GM19468 (cell line): ENCODE measurements around the gene ATP2A3.

Experiments
- ATAC-seq: cut with Tn5 transposase; IDR thresholded peaks from one replicate; pipeline ENCODE4 v1.9.1; 2021; ENCODE audit warnings: mild to moderate bottlenecking, moderate library complexity, moderate number of reproducible peaks; ENCODE audit not compliant: unreplicated experiment; ENCODE audit errors: extremely low read depth

Gene ATP2A3

DNA sequence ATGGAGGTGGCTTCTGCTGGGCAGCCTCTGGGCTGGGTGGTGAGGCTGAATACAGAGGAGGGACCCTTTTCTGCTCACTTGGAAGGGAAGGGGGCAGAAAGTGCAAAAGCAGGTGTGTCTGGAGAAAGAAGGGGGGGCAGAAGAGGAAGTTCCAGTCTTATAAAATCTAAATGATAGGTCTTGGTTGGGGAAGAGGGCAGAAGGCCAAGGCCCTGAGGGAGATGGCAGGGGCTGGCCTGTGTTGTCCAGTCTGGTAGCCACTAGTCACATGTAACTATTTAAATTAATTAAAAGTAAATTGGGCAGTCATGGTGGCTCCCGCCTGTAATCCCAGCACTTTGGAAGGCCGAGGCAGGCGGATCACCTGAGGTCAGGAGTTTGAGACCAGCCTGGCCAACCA lies 68.9 kb downstream of the ATP2A3 start:
- no peak for ATAC-seq

DNA sequence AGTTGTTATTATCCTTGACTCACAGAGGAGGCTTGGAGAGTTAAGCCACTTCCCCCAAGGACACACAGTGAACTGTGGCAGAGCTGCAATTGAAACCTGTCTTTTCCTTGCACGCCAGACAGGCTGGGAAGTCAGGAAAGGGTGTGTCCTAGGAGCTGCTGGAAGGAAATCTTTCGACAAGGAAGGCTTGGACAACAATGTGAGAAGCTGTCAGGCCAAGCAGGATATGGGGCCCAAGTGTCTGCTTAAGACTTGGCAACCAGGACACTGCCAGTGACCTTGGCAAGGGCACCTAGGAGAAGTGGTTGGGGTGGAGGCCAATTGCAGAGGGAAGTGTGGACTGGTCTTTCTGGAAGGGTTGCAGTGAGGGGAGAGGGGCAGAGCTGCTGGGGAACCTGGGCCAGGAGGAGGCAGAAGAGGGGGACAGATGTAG lies 69.3 kb downstream of the ATP2A3 start:
- ATAC-seq = no peak

DNA sequence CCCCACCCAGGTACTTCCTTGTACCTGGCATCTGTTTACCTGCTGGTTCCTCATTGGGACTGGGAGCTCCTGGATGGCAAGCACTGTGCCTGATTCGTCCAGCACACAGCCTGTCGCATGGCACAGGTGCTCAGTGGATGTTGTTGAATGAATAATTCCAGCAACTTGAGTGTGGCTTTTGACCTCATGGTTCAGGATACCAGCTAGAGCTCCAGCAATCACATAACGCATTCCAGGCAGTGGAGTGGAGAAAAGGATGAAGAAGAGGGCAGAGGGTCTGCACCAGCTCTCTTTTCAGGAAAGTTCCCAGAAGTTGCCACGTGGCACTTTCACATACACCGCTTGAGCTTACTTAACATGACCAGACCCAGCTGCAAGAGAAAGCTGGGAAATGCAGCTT lies 70.0 kb downstream of the ATP2A3 start:
- ATAC-seq = no peak

DNA sequence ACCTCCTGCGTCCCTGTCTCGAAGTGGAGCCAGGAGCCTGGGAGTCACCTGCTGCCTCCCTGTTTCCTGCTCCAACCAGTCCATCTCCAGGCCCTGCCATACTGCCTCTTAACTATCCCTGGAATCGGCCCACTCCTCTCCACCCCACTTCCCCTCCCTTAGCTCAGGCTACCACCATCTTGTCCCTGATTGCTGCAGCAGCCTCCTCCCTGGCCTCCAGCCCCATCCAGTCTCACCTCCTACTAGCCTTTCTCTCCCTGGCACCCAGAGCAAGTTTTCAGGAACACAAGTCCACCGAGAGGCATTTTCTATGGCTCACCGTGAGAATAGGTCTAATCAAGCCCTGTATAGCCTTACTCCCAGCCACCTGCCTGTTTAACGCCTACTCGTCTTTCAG lies 70.5 kb downstream of the ATP2A3 start:
- no peak for ATAC-seq

DNA sequence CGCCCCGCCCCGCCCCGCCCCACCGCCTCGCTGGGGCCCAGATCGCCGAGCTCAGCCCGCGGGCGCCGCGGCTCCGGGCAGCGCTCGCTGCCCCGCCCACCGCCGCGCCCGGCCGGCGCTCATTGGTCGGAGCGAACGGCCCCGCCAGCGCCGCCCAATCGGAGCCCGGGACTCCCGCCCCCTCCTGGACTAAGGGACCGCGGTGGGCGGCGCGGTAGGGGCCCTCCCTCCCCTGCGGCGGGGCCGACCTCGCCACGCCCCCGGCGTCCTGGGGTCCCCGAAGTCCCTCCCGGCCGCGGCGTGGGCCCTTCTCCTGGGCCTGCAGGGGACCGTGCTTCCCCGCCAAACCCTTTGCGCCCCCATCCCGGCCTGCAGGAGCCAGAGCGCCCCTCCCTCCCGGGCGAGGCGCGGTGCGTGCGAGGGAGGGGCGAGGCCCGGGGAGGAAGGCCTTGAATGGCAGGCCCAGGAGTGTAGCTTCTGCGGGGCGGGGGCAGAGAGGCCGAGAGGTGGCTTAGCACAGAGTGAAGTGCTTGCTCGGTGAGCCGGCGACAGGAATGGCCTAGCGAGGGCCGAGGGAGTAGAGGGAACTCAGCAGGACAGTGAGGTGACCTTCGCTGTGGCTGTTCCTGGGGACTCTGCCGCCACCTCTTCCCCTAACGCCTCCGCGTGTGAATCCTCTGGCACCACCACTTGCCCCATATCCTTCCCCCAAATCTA lies 71.1 kb downstream of the ATP2A3 start, which contains the start of gene CAMKK1:
TSS of gene CAMKK1 (minus strand) at position 51 of the 717 bp plus-strand sequence. CDS start 7,366 bp downstream, outside the sequence.
- peak; percentile 80 for ATAC-seq

DNA sequence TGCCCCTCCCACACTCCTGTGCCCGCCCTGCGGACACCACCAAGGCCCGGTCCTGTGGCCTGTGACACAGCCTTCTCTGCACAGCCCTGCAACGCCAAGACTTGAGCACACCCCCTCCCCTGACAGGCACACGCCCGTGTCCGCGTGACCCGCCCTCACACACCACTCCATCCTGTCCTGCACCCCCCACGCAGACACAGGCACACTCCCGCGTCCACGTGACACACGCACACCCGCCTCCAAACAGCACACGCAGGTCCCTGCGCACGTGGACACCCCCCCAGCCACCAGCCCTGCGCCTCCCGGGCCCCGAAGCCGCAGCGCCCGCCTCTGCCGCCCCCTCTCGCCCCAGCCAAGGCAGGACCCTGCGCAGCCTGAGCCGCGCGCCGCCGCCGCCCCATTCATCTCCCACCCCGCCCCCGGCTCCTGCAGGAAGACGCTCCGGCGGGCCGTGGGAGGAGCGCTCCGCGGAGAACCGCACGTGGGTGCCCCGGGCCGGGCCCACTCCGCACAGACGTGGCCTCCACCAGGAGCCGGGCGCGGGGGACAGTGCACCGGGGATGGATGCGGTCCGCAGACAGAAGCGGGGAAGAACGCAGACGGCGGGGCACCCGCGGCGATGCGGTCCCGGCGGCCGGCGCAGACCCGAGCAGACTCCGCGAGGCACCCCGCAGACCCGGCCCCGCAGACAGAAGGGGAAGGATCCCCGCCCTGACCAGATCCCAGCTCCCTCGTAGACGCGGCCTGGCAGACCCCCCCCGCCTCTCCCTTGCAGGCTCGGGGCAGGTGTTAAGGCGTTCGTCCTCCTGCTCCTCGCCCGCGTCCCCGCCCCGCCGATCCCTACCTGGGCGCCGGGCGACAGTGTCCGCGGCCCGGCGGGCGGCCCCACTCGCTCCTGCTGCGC lies 71.9 kb downstream of the ATP2A3 start:
- ATAC-seq = no peak

DNA sequence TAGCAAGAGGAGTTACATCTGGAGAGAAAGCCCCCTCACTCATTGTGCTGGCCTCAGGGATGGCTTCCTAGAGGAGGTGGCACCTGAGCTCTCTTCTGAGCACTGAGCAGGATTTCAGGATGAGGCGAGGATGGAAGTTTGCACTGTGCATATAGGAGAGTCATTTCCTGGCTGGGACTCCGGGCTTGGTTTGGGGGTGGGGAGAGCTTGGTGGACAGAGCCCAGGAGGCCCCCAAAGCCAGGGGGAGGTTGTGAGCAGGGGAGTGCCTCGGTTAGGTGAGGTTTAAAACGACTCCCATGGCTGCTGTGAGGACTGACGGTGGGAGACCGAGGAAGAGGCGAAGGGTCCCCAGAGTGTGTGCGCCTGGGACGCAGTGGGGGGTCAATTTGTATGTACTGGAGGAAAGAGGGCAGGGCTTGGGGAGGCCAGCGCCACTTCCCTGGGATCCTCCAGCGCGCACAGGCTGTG lies 72.6 kb downstream of the ATP2A3 start:
- no peak for ATAC-seq

DNA sequence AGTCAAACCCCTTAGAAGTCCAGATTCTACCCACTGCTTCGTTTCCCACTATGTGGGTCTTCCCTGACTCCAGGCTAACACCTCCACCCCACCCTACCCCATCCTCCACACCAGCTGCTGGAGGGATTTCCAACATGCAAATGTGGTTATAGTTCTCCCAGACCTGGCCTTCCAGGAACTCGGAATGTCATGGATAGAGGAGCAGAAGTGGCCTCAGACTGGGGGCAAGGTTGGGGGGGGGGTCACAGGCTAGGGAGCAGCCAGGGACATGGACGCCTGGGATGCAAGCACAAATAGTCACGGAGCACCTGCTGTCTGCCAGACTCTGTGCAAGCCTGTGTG lies 73.4 kb downstream of the ATP2A3 start:
- no peak for ATAC-seq

DNA sequence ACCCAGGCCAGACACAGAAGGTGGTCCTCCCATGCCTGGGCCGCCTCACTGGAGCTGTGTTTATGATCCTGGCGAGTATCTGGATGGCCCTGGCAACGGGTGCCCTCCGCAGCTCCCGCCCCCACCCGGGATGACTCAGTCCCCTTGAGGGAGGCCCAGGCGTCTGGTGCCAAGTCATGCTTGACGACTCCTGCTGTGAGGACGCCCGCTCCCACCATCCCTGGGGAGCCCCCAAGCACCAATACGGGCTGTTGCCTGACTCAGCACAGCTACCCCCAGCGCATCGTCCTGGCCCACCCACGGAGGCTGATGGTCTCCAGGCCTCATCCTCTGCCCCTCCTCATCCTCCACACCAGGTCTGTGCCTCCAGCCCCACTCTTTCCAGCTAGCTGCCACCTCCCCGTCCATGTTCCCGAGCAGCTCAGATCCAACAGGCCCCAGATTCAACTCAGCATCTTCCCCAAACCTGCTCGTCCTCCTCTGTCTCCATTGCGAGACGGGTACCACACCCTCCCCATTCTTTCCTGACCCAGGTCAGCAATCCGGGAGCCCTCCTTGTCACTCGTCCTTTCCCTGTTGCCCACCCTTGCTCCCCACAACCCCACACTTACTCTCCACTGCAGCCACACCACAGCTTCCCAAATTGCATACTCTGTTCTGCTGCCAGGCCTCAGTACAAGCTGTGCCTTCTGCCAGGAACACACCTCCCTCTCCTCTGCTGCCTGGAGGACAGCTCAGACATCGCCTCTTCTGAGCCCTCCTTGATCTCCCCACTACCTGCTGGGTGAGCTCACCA lies 74.0 kb downstream of the ATP2A3 start:
- no peak for ATAC-seq

DNA sequence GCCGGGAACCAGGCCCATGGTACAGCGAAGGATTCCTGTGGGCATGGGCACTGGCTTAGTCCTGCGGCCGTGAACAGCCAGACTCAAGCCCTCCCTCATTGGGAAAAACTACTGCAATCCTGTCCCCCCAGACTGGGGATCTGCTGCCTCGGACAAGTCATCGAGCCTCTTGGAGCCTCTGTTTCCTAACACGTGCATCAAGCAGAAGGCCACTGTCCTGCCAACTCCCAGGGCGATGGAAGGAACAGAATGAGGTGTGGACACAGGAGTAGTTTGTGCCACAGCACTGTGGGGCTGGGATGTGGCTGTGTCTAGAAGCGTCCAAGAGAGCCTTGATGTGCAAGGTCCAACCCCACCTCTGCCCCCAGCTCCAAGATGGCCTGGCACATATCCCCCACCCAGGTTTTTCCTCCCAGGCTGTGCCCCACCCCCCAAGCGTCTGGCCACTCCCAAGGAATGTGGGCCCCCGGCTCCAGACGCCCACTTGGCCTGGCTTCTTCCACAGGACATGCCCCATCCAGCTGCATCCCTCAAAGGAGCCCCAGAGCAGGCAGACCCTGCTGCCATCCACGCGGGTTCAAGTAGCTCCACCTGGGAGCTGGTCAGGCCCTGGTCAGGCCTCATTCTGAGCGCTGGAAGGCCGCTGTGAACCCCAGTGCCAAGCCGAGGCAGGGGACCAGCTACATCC lies 74.8 kb downstream of the ATP2A3 start:
- ATAC-seq = no peak

DNA sequence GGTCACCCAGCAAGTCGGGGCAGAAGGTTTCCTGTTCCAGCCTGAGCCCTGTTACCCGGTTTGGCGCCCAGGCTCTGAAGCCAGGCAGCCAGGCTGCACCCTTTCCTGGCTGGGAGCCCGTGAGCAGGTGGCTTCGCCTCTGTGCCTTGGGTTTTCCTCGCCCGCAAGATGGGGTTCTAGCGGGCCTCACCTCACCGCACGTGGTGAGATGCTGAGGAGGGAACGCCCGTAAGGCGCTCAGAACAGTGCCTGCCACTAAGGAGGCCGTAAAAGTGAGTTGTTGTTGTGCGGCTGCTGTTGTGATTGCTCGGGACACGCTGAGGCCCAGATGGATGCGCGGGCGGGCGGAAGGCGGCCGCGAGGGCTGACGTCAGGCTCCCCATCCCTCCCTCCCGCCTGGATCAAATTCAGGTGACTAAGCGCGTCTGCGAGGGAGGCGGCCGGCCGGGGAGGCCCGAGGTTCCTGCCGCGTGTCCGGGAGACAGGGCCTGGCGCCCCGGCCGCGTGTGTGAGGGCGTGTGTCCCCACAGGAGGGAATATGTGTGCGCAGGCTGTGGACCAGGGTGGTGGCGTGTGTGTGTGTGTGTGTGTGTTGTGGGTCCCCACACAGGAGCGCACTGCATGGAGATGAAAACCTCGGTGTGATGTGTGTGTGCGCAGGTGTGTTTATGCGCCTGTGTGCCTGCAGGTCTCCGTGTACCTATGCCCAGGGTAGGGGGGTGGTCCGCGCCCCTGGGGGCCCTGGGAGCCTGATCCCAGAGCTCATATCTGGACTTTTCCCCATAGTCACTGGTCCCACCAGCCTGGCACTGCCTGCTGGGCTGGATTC lies 75.7 kb downstream of the ATP2A3 start:
- no peak for ATAC-seq

DNA sequence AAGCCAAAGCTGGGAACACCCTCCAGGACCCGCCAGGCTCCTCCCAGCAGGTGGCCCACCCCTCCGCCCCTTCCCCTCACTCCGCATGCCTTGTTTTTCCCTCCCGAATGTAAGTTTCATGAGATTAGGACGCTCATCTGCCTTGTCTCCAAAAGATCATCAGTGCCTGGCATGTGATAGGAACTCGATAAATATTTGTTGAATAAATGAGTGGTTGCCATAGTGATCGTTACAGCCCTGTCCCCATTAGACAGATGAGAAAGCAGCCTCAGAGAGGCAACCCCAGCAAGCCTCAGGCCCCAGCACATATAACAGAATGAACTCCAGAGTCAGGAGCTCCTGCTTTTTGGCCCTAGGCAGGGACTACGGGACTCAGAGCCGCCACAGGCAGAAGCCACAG lies 76.4 kb downstream of the ATP2A3 start:
- no peak for ATAC-seq

DNA sequence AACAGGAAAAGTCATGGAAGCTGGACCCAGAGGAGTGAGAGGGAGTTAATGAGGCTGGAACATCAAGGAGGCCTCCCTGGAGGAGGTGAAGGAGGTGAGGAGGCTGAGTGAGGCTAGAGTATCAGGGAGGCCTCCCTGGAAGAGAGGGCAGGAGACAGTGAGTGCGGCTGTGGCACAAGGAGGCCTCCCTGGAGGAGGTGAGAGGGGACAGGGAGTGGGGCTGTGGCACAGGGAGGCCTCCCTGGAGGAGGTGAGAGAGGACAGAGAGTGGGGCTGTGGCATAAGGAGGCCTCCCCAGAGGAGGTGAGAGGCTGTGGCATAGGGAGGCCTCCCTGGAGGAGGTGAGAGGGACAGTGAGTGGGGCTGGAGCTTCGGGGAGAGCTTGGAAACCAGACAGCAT lies 76.8 kb downstream of the ATP2A3 start:
- no peak for ATAC-seq

DNA sequence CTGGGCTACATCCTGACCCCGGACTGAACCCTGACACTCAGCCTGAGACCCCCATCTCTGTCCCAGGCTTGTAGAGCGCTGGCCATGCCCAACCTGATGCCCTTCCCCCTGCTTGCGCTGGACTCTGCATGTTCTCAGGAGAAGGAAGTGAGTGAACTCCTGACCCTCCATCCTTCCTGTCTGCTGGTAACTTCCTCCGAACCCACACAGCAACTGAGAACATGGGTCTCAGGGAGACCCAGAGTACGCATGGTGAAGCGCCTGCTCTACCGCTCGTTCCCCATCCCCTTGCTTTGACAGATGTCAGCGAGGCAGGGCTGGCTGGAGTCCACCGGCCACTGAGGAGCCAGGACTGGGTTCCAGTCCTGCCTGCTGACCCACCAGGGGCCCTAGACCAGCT lies 77.5 kb downstream of the ATP2A3 start:
- no peak for ATAC-seq

DNA sequence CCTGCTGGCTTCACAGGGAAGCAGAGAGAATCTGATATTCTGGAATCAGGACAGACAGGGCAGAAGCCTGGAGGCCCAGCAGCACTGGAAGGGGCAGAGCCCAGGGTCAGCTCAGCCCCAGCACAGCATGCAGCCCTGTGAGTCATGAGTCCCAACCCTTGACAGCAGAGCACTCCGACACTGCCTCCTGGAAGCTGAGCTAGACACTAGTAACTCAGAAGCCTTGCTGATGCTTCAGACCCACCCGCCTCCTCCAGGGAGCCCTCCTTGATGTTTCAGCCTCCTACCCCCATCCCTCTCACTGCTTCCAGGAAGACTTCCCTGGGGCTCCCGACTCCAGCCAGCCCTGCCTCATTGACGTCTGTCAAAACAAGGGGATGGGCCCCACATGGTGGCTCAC lies 78.3 kb downstream of the ATP2A3 start:
- no peak for ATAC-seq

DNA sequence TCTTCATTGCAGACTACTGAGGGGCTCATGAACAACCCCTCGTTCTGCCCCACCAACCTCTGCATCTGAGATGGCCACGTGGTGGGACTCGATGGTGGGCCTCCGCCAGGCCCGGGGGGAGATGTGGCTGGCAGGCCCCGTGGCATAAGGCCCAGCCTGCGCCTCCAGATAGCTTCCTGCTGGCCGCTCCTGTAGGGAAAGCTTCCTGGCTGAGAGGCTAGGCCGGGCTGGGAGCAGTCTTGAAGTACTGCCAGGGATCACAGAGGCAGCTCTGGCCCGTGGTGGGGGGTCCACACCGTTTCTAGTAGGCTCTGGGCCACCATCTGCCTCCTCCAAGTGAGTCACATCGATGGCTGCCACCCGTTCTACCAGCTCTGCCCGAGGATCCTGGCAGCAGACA lies 79.0 kb downstream of the ATP2A3 start:
- no peak for ATAC-seq

DNA sequence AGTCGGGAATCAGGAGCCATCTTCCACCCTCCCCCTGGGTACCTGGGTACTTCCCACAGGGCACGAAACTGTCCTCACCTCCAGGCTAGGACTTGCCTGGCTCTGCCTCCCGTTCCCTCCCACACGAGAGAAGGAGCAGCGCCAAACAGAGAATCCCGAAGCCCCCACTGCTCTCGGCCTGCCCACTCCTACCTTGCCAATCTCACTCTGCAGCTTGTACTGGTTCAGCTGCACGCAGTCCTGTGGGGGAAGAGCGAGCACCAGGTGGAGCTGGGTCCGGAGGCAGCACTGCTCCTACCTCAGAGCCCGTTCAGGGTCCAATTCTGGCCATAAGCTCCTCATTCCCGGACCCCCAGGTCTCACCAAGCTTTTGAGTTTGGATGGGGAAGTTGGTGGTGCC lies 80.0 kb downstream of the ATP2A3 start:
- ATAC-seq = no peak

DNA sequence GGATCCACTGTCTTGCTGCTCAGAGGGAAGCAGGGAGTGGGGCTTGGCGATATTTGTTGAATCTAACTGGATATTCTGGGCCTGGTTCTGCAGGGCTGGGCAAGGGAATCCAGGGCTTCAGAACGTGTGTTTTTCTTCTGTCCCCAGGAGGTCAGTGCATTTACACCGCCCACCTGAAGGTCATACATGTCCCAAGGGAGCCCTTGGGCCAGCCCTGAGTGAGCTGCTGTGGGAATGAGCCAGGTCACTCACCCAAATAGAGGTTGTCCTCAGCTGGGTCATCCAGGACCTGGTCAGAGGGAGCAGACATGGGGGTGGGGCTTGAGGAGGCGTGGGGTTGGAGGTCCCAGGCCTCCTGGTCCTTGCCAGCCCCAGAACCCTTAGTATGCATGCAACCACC lies 82.0 kb downstream of the ATP2A3 start:
- ATAC-seq = no peak

DNA sequence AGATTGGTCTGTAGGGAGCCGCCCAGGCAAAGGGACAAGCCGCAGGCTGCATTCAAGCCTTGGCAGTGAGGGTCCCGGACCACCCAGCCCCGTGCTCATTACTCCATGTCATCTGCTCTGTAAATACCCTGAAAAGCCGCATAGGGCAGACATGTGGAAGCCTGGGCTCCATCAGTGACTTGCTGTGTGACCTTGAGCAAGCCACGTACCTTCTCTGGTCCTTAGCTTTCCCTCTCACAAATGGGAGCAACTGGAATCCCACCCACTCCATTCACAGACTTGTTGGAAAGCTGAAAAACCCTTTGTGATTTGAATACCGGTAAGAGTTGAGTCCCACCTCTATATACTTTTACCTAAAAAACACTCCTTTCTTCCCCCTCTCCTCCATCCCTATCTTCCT lies 83.3 kb downstream of the ATP2A3 start:
- ATAC-seq = no peak
